Prostate gland (tissue), 2 donors: ENCODE measurements around the gene TNNT2. TPM values are rescaled to one million over a fixed set of nuclear protein-coding genes. Genes with fewer than 3 reads are reported as not detected.

Experiments used
- DNase-seq: peaks from one replicate; pipeline ENCODE4 v3.0.0-alpha.2; 2019; ENCODE audit warnings: low spot score
- H3K27ac ChIP-seq, 2 donors: fragments of 200-600 bp; sonication (generic); 2 replicates each; pipeline ENCODE4 v1.5.1; 2017 to 2019
- H3K27me3 ChIP-seq: fragments of 200-600 bp; sonication (generic); replicated peaks from 2 replicates; pipeline ENCODE4 v1.5.1; 2019; ENCODE audit not compliant: insufficient read depth
- H3K36me3 ChIP-seq, 2 donors: fragments of 200-600 bp; sonication (generic); 1 replicate in 1 of 2; 2 replicates in 1 of 2; pipeline versions ENCODE4 v1.5.1 to v1.8.1; 2017 to 2019
- H3K4me1 ChIP-seq: fragments of 200-600 bp; sonication (generic); replicated peaks from 2 replicates; pipeline ENCODE4 v1.5.1; 2019
- H3K4me3 ChIP-seq, 2 donors: fragments of 200-600 bp; sonication (generic); 2 replicates each; pipeline ENCODE4 v1.5.1; 2017 to 2019
- H3K9me3 ChIP-seq: fragments of 200-600 bp; sonication (generic); 2 replicates; pipeline ENCODE4 v1.5.1; 2017
- CTCF ChIP-seq, 4 experiments: fragments of 200-600 bp in 2 of 4; fragments of 450-650 bp in 2 of 4; sonication (generic) in 2 of 4; IDR thresholded peaks; 1 replicate in 3 of 4; 2 replicates in 1 of 4; pipeline ENCODE4 v1.5.1; 2016 to 2019; ENCODE audit warnings: antibody characterized with exemption in 4 of 4, mild to moderate bottlenecking in 2 of 4, moderate library complexity in 2 of 4
- POLR2A ChIP-seq: fragments of 450-650 bp; IDR thresholded peaks from one replicate; pipeline ENCODE4 v1.6.1; 2016; ENCODE audit warnings: antibody characterized with exemption, mild to moderate bottlenecking
- POLR2AphosphoS5 ChIP-seq: sonication (generic); formaldehyde crosslinking; IDR thresholded peaks from one replicate; pipeline ENCODE4 v1.6.1; 2017; ENCODE audit warnings: antibody characterized with exemption
- WGBS: methylation state at CpG from one replicate; pipeline ENCODE4 v1.1.5; 2018; 5-methylcytosine and 5-hydroxymethylcytosine counted together
- intact Hi-C: fragments of 100-400 bp; cut with DNase I; formaldehyde crosslinking; loops from one replicate; pipeline ENCODE4 v1.14.2; 2022
- total RNA-seq, 2 donors: library from RNA; depleted of rRNA; stranded (reverse); fragments of >200 nt; gene quantifications; one replicate each; pipeline ENCODE4 v1.1.0, GENCODE V29; 2016

The TNNT2 gene
- total RNA-seq, 2 donors from 2014 or later: 2.2 to 3.5 TPM

GRCh38 chr1:201422026-201422425 lies 44.5 kb upstream of the TNNT2 start:
- Histone ChIP-seq H3K4me1 (no peaks in the 10 kb centered on the region), H3K27ac (no peak overlapping the region), H3K4me3 (no peak overlapping the region), H3K9me3 (no peaks in the 10 kb centered on the region), H3K27me3 (no peaks in the 10 kb centered on the region), H3K36me3 (no peaks in the 10 kb centered on the region)
- DNase-seq: no peak
- no peak for TF ChIP-seq CTCF (IDR thresholded peaks at IDR 0.05)
- TF ChIP-seq POLR2AphosphoS5: no peak
- no peak for TF ChIP-seq POLR2A
- 64% methylated on average over 3 of the region's 3 CpGs for WGBS
- intact Hi-C loops: no loop called here

- Histone ChIP-seq H3K9me3 (no peaks in the 10 kb centered on the region), H3K27me3 (no peaks in the 10 kb centered on the region), H3K4me1 (no peaks in the 10 kb centered on the region), H3K27ac (no peak overlapping the region), H3K4me3 (no peak overlapping the region), H3K36me3 (no peaks in the 10 kb centered on the region)
- DNase-seq: no peak
- TF ChIP-seq POLR2AphosphoS5 (no peak), POLR2A (no peak), CTCF (IDR thresholded peaks at IDR 0.05) (no peak)
- 87% methylated on average over 8 of the region's 8 CpGs for WGBS
- intact Hi-C loops: no loop called here
These were observed 43.6 kb upstream of the TNNT2 start for GRCh38 chr1:201421041-201421440.

- DNase-seq: no peak
- Histone ChIP-seq H3K4me1 (no peaks in the 10 kb centered on the region), H3K4me3 (no peak overlapping the region), H3K9me3 (no peaks in the 10 kb centered on the region), H3K27me3 (no peaks in the 10 kb centered on the region), H3K27ac (no peak overlapping the region), H3K36me3 (no peaks in the 10 kb centered on the region)
- intact Hi-C loops: no loop called here
- WGBS: 98% methylated on average over 7 of the region's 7 CpGs
- TF ChIP-seq POLR2A (no peak), CTCF (IDR thresholded peaks at IDR 0.05) (no peak), POLR2AphosphoS5 (no peak)
These were observed 43.1 kb upstream of the TNNT2 start for GRCh38 chr1:201420608-201421002.

- intact Hi-C loops: no loop called here
- H3K4me3 ChIP-seq: no peak overlapping the region
- no peaks in the 10 kb centered on the region for H3K36me3 ChIP-seq
- 79% methylated on average over 12 of the region's 12 CpGs for WGBS
- H3K4me1 ChIP-seq: no peaks in the 10 kb centered on the region
- H3K9me3 ChIP-seq: no peaks in the 10 kb centered on the region
- no peak overlapping the region for H3K27ac ChIP-seq
- no peak for DNase-seq
- TF ChIP-seq POLR2AphosphoS5 (no peak), CTCF (IDR thresholded peaks at IDR 0.05) (no peak), POLR2A (no peak)
- H3K27me3 ChIP-seq: no peaks in the 10 kb centered on the region
These were observed 42.5 kb upstream of the TNNT2 start for GRCh38 chr1:201419746-201420607.

GRCh38 chr1:201419256-201419655 lies 41.8 kb upstream of the TNNT2 start:
- Histone ChIP-seq H3K36me3 (no peaks in the 10 kb centered on the region), H3K9me3 (no peaks in the 10 kb centered on the region), H3K27ac (no peak overlapping the region), H3K27me3 (no peaks in the 10 kb centered on the region), H3K4me1 (no peaks in the 10 kb centered on the region), H3K4me3 (no peak overlapping the region)
- intact Hi-C loops: no loop called here
- no peak for DNase-seq
- TF ChIP-seq CTCF (IDR thresholded peaks at IDR 0.05) (no peak), POLR2A (no peak), POLR2AphosphoS5 (no peak)
- 83% methylated on average over 4 of the region's 4 CpGs for WGBS
